Omental fat pad (tissue), 4 donors: ENCODE results near the gene AK2. TPM values are rescaled to one million over a fixed set of nuclear protein-coding genes. Genes with fewer than 3 reads are reported as not detected.

Source experiments
- ATAC-seq: fragments of 150-250 bp; one replicate; pipeline ENCODE4 v1.9.1; 2016; ENCODE audit warnings: mild to moderate bottlenecking, moderate library complexity; ENCODE audit not compliant: low FRiP score
- DNase-seq: peaks from one replicate; pipeline ENCODE4 v3.0.0-alpha.2; 2019; ENCODE audit warnings: low spot score
- total RNA-seq, 4 donors: library from RNA; depleted of rRNA; stranded (reverse); fragments of >200 nt; gene quantifications; one replicate each; pipeline ENCODE4 v1.1.0, GENCODE V29; 2016
- TF ChIP-seq, protein P1 (sequence below), 3 donors: fragments of 450-650 bp; IDR thresholded peaks; one replicate each; pipeline ENCODE4 v1.5.1; 2016 to 2017; ENCODE audit warnings: antibody characterized with exemption in 3 of 3, mild to moderate bottlenecking in 3 of 3, moderate library complexity in 2 of 3

The AK2 gene
- total RNA-seq, 4 donors from 2014 or later = 146 to 297 (median 161) TPM

- DNase-seq (no peak), ATAC-seq (no peak)
- TF ChIP-seq, protein P1, sequence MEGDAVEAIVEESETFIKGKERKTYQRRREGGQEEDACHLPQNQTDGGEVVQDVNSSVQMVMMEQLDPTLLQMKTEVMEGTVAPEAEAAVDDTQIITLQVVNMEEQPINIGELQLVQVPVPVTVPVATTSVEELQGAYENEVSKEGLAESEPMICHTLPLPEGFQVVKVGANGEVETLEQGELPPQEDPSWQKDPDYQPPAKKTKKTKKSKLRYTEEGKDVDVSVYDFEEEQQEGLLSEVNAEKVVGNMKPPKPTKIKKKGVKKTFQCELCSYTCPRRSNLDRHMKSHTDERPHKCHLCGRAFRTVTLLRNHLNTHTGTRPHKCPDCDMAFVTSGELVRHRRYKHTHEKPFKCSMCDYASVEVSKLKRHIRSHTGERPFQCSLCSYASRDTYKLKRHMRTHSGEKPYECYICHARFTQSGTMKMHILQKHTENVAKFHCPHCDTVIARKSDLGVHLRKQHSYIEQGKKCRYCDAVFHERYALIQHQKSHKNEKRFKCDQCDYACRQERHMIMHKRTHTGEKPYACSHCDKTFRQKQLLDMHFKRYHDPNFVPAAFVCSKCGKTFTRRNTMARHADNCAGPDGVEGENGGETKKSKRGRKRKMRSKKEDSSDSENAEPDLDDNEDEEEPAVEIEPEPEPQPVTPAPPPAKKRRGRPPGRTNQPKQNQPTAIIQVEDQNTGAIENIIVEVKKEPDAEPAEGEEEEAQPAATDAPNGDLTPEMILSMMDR (IDR thresholded peaks at IDR 0.05) = no peak
These were observed 30.8 kb downstream of the AK2 start for GRCh38 chr1:33005838-33006421.

GRCh38 chr1:33005117-33005837 is 31.4 kb downstream of the AK2 start:
- TF ChIP-seq, protein P1 (IDR thresholded peaks at IDR 0.05) = no peak
- ATAC-seq (no peak), DNase-seq (no peak)

DNA sequence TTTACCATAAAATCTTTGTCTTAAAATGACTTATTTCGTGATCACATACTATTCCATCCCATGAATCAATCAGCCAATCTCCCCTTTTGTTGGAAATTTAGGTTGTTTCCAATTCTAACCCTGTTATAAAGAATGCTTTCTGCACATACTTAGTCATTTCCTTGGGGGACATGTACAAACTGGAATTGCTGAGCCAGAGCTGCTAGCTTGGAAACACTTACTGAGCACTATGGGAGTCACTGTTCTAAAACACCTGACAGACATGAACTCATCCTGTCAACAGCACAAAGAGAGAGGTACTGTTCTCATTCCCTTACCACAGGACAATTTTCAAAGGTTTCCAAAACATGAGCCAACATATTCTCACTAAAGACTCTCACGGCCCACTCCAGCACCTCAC is 32.1 kb downstream of the AK2 start:
- DNase-seq (no peak), ATAC-seq (no peak)
- TF ChIP-seq, protein P1 (IDR thresholded peaks at IDR 0.05) = no peak

DNA sequence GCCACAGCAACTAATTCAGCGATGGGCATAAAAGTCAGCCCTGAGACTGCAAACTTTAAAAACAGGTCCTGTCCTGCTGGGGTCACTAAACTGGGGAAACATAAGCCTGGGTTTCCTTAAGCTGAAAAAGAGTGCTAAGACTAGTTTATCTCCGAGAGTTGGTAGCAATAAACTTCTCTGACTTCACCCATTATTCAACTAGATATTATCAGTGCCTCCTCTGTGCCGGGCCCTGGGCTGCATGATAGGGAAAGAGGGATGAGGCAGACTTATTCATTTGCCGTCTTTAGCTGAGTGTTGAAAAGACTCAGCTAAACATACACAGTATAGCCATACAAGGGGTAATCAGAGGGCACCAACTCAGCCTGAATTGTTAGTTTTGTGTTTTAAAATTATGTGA is 33.0 kb downstream of the AK2 start:
- TF ChIP-seq, protein P1 (IDR thresholded peaks at IDR 0.05) = no peak
- no peak for DNase-seq
- no peak for ATAC-seq

DNA sequence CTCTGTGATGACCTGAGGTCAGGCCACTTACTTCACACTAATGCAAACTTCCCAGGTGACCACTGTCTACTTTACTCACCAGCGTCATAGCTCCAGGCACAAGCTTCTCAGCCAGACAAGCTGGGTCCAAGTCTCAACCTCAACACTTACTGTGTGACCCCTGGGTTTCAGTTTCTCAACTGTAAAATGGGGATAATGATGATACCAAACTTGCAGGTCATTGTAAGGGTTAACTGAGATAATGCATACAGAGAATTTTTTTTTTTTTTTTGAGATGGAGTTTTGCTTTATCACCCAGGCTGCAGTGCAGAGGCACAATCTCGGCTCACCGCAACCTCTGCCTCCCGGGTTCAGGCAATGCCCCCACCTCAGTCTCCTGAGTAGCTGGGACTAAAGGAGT is 34.7 kb downstream of the AK2 start:
- ATAC-seq (no peak), DNase-seq (no peak)
- TF ChIP-seq, protein P1 (IDR thresholded peaks at IDR 0.05) = no peak

GRCh38 chr1:33001282-33001681 is 35.4 kb downstream of the AK2 start:
- ATAC-seq (no peak), DNase-seq (no peak)
- TF ChIP-seq, protein P1 (IDR thresholded peaks at IDR 0.05) = no peak
